Sigmoid colon (tissue), 4 donors: Measurements from ENCODE around the gene IQGAP2.

Source experiments
- CTCF ChIP-seq, 4 experiments: fragments of 450-650 bp in 3 of 4; fragments of 200-600 bp in 1 of 4; IDR thresholded peaks; one replicate each; pipeline ENCODE4 v1.5.1; 2016 to 2019; ENCODE audit warnings: antibody characterized with exemption in 4 of 4, mild to moderate bottlenecking in 3 of 4, moderate library complexity in 2 of 4
- EP300 ChIP-seq, 4 donors: sonication (generic); formaldehyde crosslinking; IDR thresholded peaks; one replicate each; pipeline ENCODE4 v1.6.1; 2017; ENCODE audit warnings: antibody characterized with exemption in 4 of 4
- POLR2A ChIP-seq, 2 donors: fragments of 450-650 bp; IDR thresholded peaks; one replicate each; pipeline ENCODE4 v1.6.1; 2016; ENCODE audit warnings: antibody characterized with exemption in 2 of 2, mild to moderate bottlenecking in 2 of 2, moderate library complexity in 2 of 2
- POLR2AphosphoS5 ChIP-seq, 4 donors: sonication (generic); formaldehyde crosslinking; IDR thresholded peaks; one replicate each; pipeline ENCODE4 v1.6.1; 2017; ENCODE audit warnings: antibody characterized with exemption in 4 of 4

DNA sequence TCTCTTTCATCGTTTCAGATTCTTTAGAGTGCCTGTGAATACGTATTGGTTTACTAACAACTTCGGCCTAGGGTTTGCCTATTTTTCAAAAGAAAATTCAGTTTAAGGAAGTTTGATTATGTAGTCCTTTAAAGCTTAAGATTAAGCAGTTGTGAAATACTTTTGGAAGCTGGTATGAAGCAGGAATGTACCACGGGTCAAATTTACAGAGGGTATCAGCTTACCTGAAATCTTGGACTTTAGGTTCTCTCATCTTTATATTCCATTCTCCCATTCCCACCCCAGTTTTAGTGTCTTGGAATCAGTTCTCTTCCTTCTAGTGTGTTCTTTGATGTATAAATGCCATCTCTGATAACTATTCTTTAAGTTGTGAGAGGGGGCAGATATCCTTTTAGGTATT lies 53.2 kb downstream of the IQGAP2 start:
- no peak for TF ChIP-seq POLR2A (IDR thresholded peaks at IDR 0.05)
- no peak for TF ChIP-seq EP300 (IDR thresholded peaks at IDR 0.05)
- no peak for TF ChIP-seq CTCF (IDR thresholded peaks at IDR 0.05)
- no peak for TF ChIP-seq POLR2AphosphoS5 (IDR thresholded peaks at IDR 0.05)
